GM18873 (cell line): Measurements from ENCODE around the gene TEFM.
"Not testable (repeated sequence)": the region's sequence is repeated elsewhere in the genome, so short reads cannot be mapped to it uniquely, and the experiment has no call there.

ENCODE experiments used
- ATAC-seq: cut with Tn5 transposase; IDR thresholded peaks from one replicate; pipeline ENCODE4 v1.9.1; 2021; ENCODE audit warnings: mild to moderate bottlenecking, moderate library complexity, moderate number of reproducible peaks; ENCODE audit not compliant: unreplicated experiment, low FRiP score

Gene TEFM

DNA sequence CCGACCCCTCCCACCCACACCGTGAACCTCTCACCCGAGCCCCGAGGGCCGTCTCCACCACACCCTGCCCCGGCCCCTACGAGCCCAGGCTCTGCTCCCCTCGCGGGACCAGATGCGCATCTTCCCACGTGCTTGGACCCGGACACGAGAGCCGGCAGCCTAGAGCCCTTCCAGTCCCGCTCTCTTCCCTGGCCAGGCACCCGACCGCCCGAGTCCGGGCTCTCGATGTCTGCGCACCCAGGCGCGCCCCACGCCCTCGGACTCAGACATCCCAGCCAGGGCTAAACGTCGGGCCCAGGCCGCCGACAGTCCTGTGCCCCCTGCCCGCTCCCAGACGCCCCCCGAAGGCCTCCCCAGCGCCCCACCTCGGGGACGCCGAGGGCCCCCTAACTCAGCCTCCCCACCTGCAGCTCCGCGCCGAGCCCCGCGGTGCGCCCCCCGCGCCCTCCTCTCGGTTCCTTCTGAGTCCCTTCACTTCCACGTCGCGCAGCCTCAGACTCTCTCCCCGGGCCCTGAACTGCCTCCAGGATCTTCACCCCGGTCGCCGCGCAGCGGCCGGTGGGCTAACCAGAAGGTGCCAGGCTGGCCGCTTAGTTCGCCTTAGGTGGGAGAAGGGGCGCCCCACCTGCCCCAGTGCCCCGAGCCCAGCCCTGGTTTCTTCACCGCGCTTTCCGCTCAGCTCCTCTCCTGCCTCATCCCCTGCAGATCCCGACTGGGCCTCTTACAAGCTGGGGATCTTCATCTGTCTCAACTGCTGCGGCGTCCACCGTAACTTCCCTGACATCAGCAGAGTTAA, 16.4 kb upstream of the TEFM start:
- no peak for ATAC-seq

DNA sequence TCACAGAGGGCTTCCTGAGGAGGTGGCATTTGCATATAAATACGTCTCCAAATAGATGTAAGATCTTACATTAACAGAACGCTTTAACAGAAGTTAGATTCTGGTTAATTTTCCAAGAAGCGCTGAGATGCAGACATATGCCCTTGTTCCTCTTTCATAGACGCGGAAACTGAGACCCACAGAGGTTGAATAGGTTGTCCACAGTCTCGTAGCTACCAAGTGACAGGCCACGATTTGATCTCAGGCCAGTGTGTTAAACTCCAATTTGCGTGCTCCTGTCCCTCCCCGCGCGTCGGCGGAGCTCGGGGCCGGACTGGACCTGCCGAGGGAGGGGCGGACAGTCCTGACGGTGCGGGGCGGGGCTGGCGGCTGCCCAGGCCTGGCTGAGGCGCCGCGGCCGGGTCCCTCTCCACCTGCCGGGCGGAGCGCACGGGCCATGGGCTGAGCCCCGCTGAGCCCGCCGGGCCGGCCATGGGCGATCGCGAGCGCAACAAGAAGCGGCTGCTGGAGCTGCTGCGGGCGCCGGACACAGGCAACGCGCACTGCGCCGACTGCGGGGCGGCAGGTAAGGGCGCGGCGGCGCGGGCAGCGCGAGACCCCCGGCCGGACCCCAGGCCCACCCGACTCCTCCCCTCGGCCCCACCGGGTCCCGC, 15.6 kb upstream of the TEFM start, which contains the start of gene ADAP2:
TSS of gene ADAP2 (plus strand) at position 402 of the 653 bp plus-strand sequence. CDS start at position 472, 70 bp downstream.
- no peak for ATAC-seq

DNA sequence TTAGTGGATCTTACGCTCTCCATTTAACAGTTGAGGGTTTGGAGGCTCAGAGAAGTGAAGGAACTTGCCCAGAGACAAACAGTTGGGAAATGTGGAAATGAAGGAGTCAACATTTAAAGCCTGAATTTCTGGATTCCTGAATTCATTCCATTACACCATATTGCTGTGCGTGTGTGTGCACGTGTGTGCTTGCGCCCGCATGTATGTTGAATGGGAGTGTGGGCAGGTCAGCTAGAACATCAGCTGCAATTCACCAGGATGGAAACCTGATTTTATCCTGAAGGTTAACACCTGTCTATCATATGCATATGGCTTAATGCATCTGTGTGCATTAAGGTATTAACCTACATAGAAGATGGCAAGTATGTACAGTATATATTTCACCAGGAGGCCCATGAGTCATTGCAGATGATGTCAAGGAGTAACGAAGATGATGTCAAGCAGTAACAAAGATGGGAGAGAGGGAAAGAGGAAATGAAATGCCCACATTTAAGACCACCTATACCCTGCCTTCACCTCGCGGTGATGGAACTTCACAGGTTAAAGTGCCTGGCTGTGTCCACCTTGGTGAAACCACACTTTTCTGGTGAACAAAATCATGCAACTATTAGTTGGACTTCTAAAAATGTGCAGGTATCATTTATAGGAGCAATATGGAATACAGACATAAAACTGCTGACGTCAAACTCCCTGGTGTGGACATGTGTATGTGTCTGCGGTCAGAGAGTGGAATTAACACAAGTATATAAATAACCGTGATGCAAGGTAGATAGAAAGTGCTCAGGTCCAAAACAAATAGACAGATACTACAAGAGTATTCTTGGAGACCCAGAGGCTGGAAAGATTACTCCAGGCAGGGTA, 14.9 kb upstream of the TEFM start:
- ATAC-seq: no peak

DNA sequence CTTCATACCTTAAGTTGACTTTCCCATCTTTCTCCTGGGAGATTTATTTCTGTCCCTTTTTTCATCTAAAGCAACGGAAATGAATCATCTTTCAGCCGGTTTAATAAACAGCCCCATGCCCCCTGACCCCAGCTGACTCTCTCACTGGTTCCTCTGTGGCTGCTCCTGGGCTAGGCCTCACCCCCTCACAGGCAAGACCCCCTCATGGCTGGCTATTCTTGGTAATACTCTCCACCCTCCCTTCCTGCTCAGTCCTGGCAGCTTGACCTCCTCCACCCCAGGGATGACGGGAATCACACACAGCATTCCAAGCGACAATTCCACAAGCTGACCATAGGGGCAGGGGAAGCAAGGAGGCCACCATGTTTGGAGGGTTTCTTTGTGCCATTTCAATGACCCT, 14.2 kb upstream of the TEFM start:
- ATAC-seq: no peak

DNA sequence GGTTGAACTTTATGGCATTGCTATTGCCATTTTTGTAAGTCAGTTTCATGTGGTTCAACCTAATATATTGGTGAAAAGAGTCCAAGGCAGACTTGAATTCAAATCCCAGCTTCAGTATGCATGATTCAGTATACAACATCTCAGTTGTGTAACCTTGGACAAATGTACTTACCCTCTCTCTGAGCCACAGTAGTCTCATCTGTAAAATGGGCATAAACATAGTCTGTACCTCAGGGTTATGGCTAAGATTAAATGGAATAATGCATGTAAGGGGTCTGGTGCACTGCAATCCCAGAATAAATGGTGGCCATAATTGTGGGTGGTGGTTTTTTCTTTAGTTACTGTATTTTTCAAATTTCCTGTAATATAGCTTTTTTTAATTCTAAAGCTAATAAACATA, 11.0 kb upstream of the TEFM start:
- no peak for ATAC-seq

DNA sequence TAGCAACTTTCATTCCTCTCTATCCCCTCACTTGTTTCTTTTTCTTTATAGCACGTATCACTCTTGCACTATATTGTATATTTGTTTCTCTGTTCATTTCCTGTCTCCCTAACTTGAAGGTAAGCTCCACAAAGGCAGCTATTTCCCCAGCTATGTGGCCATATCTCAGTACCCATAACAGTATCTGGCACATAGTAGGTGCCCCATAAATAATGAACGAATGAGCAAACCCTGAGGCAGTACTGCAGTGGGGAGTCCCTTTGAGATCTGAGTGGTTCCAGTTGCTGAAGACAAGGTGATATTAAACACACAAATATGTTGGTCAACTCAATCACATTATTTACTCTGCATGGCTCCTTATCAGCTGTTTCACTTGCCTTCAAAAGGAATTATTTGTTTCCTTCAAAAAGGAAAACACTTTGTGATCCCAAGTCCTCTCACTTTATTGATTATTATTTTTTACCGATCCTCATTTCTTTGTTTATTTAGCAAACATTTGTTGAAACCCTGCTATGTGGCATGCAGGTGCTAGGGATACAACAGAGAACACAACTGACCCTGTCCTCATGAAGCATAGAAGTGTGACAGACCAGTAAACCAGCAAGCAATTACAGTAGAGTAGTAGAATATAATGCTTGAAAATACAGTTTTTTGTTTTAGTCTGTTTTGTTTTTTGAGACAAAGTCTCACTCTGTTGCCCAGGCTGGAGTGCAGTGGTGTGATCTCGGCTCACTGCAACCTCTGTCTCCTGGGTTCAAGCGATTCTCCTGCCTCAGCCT, 10.0 kb upstream of the TEFM start:
- no peak for ATAC-seq

DNA sequence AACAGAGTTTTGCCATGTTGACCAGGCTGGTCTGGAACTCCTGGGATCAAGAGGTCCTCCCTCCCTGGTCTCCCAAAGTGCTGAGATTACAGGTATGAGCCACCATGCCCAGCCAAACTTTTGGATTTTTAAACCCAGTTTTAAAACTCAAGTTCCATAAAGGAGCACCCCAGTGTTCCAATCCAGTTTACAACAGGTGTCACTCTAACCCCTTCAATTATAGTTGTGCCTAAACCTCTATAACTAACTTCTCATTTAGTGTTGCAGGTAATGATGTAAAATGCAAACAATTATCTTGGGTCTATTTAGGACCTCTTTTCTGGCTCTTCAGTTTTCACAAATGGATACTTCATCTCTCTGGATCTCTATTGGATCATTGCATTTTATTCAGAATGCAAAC, 7.9 kb upstream of the TEFM start:
- ATAC-seq: no peak

DNA sequence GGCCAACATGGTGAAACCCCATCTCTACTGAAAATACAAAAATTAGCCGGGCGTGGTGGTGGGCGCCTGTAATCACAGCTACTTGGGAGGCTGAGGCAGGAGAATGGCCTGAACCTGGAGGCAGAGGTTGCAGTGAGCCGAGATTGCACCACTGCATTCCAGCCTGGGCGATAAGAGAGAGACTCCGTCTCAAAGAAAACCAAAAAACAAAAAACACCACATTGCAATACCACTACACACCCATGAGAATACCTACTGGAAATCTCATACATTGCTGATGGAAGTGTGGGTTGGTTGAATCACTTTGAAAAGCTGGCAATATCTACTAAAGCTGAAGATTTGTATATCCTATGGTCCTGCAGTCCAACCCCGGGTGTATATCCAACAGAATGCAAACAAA, 4.1 kb upstream of the TEFM start:
- ATAC-seq: not testable (repeated sequence)

DNA sequence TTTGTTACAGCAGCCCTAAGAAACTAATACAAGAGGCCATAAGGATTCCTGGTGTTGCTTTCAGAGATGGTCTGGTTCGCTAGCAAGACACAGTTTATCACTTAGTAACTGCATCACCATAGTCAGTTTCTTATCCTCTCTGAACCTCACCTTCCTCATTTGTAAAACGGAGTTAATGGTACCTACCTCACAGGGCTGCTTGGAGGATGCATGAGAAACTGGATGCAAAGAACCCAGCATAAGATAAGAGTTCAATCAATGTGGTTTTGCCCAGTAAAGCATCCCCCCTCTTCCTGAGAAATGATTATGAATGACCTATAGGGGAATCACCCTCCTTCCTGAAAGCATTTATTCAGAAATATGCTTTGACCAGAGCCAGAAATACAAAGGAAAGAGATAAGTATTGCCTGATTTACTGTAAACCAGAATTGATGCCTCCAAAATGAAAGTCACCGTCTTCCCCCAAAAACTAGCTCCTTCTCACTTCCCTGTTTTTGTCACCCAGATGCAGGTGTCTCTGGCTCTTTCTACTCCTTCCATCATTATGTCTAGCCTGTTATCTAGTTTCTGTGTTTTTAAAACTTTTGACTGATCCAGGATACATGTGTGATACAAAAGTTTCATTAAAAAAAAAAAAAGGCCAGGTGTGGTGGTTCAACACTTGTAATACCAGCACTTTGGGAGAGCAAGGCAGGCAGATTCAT, 2.8 kb upstream of the TEFM start:
- no peak for ATAC-seq

DNA sequence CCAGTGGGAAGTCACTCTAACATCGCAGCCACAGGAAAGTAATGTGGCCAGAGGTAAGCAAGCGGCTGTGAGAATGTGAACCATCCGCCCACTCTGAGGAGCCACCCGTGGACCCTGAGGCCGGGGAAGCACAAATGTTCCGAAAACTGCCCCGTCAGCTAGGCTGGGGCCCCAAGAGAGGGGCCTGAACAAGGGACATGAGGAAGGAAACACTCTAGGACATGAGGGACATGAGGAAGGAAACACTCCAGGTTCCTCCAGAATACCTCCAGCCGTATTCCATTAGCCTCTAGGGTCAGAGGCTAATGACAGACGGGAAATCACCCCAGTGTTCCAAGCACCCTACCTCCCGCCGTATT, 317 bp downstream of the TEFM start:
- ATAC-seq: no peak

DNA sequence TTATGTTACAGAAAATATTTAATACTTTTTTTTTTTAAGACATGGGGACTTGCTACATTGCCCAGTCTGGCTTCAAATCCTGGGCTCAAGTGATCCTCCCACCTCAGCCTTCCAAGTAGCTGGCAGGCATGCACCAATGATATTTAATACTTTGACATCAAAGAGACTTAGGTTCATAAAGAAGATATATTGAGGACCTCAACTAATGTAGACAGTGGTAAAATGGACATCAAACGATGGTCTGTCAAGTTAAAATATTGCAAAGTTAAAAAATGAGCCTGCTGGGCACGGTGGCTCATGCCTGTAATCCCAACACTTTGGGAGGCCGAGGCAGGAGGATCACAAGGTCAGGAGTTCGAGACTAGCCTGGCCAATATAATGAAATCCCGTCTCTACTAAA, 8.7 kb downstream of the TEFM start:
- no peak for ATAC-seq

DNA sequence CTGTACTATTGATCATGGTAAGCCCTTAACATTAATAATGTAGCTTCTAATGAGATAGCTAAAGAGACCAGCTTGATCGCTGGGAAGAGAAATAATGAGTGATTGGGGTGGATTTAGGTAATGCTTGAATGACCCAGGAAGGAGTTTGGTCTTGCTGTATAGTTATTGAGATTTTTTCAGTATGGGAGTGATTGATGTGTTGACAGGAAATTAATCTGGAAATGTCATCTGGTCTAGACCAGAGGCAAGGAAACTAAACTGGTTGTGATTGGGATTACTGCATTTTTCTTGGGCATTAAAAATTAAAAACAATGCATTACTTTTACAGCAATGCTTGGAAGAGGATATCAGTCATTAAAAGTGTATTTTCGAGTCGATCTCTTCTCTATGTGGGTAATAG, 11.8 kb downstream of the TEFM start:
- ATAC-seq: no peak

DNA sequence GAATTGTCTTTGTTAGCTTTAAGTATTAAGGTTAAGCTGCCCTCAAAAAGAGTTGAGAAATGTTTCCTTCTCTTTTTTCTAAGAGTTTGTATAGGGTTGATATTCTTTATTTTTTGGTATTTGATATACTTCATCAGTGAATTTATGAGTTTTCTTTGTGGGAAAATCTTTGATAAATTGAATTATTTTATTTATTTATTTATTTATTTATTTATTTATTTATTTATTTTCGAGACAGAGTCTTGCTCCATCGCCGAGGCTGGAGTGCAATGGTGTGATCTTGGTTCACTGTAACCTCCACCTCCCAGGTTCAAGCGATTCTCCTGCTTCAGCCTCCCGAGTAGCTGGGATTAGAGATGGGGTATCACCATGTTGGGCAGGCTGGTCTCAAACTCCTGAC, 19.9 kb downstream of the TEFM start:
- no peak for ATAC-seq

DNA sequence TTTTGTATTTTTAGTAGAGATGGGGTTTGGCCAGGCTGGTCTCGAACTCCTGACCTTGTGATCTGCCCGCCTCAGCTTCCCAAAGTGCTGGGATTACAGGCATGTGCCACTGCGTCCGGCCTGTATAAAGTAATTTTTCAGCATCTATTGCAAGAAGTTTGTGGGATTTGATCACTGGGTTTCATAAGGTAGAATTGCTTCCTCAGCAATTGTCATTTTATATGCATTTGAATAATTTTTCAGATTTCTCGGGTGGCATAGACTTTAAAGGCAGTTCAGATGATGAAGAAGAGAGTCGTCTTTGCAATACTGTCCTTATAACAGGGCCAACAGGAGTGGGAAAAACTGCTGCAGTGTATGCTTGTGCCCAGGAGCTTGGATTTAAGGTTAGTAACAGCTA, 37.0 kb downstream of the TEFM start:
- ATAC-seq: no peak

DNA sequence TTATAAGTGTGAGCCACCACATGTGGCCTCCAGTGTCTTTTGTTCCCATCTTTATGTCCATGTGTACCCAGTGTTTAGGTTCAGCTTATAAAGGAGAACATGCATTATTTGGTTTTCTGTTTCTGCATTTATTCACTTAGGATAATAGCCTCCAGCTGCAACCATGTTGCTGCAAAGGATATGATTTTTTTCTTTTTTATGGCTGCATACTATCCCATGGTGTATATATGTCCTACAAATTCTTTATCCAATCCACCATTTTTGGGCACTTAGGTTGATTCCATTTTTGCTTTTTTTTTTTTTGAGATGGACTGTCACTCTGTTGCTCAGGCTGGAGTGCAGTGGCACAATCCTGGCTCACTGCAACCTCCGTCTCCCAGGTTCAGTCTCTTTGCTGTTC, 41.4 kb downstream of the TEFM start:
- ATAC-seq: no peak

DNA sequence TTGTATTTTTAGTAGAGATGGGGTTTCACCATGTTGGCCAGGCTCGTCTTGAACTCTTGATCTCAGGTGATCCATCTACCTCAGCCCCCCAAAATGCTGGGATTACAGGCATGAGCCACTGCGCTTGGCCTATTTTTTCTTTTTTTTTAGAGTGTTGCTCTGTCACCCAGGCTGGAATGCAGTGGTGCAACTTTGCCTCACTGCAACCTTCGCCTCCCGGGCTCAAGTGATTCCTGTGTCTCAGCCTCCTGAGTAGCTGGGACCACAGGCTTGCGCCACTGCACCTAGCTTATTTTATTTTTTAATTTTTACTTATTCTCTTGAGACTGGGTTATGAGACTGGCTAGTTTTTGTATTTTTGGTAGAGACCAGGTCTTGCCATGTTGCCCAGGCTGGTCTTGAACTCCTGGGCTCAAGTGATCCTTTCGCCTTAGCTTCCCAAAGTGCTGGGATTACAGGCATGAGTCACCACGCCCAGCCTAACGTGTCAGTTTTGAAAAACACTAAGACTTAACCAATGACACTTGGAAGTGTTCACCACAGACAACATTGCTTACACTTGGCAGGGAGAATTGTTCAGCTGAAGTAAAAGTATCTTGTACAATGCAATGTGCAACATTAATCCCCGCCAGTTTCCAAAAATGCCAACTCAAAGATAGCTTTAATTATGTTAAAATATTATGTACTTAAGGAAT, 47.3 kb downstream of the TEFM start:
- no peak for ATAC-seq

DNA sequence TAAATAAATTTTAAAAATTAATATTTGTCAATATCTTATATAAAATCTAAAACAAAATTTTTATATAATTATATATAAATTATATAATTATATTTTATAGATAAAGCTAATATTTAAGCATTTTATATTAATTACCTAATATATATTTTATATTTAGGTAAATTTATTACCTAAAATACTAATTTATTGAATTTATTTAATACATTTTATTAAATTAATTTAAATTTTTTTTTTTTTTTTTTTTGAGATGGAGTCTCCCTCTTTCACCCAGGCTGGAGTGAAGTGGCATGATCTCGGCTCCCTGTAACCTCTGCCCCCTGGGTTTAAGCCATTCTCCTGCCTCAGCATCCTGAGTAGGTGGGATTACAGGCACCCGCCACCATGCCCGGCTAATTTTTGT, 51.9 kb downstream of the TEFM start:
- ATAC-seq: no peak
